Colon (tissue), 2 donors: ENCODE data around the gene DNAH6.
"Not testable (repeated sequence)": the region's sequence is repeated elsewhere in the genome, so short reads cannot be mapped to it uniquely, and the experiment has no call there.

ENCODE experiments used
- FAIRE-seq: peaks from 2 replicates; lab custom pipeline; 2012; peaks lifted over from hg19 to GRCh38; lab: Jason Lieb, UNC
- donor health status: control.
- donor health status: control.

DNAH6 gene

DNA sequence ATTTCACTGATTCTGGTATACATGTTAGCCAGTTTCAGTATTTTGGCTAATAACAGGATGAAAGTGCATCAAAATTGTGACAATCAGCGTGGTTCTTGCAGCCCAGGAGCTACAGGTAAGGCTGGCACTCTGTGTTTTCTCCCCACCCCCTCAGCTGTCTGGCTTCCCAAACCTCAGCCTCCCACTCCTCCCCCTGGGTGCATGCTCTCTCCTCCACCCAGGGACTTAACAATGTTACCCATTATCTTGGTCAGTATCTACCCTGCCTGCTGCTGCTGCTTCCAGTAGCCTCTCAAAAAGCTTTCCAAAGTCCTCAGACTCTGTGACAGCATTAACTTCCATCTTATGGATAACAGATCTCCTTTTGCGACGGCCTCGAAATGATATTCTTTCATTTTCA, 323.6 kb downstream of the DNAH6 start:
- no peak for FAIRE-seq

DNA sequence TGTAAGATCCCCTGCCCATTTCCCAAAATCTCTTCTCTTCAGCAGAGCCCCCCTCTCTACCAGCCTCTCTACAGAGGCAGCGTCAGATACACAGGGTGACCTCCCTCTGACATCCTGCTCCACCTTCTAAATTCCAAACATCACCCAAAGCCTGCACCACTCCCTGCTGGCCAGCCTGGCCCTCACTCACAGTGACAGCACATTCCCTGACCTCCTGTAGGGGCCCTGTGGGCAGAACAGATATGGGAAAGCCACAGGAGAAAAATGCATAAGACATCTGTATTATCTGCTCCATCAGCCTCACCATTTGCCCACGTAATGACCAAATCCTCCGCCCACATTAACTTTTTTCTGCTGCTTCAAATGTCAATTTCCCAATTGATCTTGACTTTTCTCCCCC, 324.0 kb downstream of the DNAH6 start:
- FAIRE-seq: no peak

DNA sequence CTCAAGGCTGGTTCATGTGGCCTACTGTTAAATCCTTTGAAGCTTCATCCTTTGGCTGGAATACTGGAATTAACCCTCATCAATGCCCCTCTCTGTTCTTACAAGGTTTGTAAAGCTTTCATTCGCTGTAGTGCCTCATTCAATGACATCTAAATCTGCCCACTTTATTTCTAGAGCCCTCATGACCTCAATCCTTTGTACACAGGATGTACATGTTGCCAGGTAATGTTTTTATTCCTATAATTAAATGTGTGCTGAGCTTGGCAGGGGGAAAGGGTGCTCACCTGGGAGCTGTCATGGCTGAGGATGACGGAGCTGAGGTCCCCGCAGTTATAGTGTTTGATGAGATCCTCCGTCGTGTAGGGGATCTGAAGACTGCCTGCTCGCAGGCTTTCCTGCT, 325.3 kb downstream of the DNAH6 start:
- FAIRE-seq: no peak

DNA sequence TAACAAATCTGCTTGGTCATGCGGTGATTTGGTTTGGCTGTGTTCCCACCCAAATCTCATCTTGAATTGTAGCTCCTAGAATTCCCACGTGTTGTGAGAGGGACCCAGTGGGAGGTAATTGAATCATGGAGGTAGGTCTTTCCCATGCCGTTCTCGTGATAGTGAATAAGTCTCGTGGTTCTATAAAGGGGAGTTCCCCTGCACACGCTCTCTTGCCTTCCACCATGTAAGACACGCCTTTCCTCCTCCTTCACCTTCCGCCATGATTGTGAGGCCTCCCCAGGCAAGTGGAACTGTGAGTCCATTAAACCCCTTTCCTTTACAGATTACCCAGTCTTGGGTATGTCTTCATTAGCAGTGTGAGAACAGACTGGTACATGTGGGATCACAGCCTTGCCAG, 327.8 kb downstream of the DNAH6 start:
- no peak for FAIRE-seq

DNA sequence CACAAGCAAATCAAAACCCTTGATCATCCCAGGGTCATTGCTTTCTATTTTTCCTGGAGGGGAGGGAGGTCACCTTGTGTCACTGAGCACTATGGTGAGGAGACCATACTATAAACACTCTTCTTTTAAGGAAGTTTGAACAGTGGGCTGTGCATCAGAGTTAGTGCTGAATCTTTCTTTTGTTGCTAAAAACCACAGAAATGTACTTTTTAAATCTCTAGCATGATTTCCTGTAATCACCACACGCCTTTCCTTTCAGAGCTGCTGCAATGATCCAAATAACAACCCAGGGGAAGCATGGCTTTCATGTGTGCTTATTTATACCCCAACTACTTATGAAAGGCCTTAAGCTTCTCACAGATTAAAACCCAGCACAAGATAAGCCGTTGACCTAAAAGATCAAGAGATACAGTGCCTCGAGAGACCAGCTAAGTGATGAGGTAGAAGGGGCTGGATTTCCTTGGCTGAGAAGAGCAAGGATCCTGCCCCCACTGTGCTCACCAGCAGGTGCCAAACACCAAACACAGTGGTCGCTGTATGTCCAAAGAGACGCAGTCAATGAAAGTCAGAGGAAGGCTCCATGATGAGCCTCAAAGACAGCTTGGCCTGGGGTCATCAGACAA, 329.9 kb downstream of the DNAH6 start:
- no peak for FAIRE-seq

DNA sequence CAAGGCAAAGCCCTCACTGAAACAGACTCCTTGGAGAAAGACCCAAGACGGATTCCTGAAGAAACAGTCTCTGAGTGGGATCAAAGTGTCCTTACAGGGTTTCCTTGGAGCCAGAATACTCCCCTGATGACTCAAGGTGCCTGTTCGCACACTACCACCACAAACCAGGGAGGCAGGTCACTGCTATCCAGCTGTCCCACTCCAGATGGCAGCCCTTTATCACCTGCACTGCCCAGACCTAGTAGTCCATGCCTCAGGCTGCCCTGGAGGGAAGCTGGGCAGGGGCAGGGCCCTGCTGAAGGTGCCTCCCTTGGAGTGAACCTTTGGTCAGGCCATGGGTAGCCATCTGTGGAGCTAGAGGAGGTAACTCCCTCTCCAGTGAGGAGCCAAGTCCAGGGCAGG, 330.4 kb downstream of the DNAH6 start:
- FAIRE-seq: no peak

DNA sequence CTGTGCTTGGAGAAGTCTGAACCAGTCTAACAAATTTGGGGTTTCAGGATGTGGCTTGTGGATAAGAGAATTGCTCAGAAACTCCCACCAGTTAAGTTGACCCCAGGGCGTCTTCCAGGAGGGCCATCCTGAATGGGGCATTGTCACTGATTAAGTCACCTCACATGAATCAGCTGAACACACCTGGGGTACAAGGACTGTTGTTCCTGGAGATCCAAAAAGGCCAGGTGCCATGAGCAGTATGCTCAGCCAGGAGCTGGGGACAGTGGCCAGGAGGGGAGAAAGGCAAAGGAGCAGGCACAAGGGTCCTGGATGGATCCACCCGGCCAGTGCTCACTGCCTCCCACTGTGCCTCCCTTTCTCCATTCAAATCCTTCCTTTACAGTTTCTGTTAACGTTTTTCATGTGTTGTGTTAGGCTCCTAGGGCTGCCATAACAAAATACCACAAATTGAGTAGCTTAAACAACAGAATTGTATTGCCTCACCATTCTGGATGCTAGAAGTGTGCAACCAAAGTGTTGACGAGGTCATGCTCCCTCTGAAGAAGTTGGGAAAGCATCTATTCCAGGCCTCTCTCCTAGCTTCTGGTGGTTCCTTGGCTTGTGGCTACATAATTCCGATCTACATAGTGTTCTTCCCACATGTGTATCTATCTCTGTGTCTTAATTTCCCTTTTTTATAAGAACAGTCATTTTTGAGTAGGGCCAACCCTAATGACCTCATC, 331.2 kb downstream of the DNAH6 start:
- no peak for FAIRE-seq

DNA sequence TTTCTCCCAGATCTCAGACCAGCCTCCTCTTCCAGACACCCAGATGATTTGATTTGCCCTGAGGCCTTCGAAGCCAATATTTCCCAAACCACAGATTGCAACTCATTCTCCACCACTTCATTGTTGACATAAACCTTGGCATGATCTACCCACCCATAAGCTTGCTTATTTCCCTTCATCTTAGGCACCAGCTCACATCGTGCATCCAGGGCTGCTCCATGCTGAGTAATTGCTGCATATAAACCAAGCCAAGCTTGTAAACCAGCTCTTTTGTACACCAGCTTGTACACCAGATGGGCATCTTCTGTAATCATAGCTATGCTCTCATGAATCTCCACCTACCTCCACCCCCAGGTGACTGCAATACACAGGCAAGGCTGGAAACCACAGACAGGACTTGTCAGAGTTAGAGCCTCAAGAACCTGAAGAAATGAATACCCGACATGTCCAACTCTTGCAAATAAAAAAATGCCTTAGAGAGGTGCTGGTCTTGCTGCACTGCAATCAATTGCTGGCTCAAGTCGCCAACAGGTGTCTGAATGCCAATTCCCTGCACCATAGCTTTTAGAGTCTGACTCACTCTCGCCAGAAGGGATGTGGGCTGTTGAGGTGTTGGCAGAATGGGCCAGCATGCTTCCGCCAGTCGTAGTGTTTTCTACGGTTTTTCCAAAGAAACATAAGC, 333.1 kb downstream of the DNAH6 start:
- FAIRE-seq: no peak

DNA sequence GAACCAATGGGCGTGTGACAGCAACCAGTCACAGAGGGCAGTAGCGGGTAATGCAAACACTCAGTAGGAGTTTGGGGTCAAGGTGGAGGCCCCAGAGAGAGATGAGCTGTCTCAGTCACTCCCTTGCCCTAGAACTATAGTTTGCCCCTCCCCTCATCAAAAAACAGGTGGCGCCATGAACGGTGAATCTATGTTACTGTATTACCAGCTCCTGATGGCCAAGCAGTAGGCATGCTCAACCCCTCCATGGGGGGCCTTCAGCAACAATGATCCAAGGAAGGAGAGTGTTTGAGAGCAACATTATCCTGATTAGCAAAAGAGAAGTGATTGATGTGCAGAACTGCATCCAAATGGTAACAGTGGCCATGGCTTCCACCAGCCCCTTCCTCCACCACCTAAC, 334.2 kb downstream of the DNAH6 start:
- no peak for FAIRE-seq

DNA sequence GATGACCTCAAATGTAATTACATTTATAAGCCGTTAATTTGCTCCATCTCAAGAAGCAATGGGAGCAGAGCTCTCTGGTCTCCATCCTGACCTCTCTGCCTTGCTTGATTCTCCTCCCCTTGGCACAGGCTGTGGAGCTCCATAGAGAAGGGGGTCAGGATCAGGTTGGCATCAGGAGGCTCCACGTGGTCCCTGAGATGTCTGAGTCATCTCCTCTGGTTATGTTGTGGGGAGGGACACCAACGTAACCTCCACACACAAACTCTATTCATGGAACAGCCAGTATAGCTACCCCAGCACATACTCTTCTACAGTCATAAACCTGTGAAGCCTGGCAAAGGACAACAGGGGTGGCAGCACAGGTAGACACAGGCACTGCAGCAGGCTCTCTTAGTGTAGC, 335.6 kb downstream of the DNAH6 start:
- FAIRE-seq: no peak

DNA sequence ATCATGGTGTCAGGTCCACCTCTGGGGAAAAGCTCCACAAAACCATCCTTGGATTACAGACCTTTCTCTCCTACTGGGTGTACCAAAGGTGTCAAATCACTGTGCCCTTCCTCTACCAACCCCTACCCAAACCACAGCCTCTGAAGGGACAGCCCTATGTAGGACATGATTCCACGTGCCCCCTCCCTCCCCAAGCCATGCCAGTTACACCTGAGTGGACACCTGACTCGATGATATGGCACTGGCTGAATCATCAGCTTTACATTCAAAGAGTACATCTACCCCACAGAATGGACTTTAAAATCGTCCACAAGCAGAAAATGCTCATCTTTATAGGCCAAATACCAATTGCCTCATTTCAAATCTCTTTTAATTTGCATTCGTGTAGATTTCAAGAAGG, 338.6 kb downstream of the DNAH6 start:
- no peak for FAIRE-seq

DNA sequence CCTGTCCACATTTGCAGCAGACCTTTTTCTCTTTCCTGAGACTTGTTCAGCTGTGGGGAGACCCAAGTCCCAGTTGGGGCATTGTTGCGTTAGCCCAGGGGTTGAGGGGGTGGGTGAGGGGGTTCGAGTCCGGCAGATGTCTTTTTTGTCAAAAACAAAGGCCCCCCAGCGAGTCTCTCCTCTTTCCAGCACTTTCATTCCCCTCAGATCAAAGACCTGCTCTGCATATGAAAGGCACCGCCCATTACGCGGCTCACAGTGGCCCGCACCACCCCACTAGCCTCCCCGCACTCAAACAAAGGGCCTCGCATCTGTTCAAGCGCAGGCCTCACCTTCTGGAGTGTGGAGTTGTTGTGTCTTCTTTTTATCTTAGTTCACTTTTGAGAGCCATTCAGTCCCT, 339.4 kb downstream of the DNAH6 start:
- no peak for FAIRE-seq

DNA sequence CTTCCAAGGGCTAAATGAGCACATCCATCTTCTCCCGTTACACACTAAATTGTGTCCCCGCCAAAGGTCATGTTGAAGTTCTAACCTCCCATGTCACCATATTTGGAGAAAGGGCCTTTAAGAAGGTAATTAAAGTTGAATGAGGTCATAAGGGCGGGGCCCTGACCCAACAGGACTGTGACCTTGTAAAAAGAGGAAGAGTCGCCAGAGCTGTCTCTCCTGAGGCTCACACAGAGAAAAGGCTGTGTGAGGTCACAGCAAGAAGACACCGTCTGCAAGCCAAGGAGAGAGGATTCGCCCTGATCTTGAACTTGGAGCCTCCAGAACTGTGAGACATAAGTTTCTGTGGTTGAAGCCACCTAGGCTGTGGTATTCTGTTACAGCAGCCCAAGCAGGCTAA, 340.5 kb downstream of the DNAH6 start:
- FAIRE-seq: no peak

DNA sequence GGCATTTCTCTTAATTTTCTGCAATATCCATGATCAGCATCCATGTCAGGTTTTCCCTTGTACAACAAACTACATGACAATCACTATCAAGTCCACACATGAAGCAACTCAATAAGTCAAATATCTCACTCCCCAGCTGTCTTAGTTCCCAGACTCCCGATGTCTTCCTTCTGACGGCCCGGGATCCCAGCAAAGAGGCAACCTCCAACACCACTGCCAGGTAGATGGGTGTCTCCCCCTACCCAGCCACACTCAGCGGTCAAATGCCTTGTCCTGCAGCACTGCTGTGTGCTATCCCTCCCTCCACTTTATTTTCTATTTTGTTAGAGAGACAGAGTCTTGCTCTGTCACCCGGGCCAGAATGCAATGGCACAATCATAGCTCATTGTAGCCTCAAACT, 341.3 kb downstream of the DNAH6 start:
- no peak for FAIRE-seq

DNA sequence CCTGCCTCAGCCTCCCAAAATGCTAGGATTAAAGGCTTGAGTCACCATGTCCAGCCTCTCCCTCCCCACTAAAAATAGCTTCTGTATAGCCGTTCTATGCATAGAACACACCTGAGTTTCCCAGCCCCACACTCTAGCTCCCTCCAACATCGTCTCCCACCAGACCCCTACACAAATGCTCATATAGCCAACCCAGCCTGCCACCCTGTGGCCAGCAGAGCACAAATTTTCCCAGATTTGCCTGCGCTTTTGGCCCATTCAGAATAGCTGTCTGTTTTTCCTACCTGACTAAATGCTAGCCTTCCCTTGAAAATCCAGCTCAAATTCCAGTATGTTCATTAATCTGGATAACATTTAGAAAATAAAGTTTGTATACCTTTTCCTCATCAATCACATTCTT, 341.8 kb downstream of the DNAH6 start:
- FAIRE-seq: no peak

DNA sequence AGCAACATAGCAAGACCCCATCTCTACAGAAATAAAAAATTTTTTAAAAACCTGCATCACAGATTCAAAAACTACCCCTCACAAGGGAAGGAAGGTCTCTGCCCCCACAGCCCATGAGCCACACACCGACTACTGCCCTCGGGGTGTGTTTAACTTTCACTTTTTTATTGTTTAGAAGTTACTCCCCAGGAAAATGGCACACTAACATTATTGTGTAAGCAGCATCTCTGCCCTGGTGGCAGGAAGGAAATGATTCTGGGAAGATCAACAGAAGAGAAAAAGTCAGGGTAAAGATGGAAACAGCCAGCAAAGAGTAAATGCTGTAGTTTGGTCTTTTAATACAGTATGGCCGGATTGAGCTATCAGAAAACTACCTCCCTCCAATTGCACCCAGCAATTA, 342.6 kb downstream of the DNAH6 start:
- no peak for FAIRE-seq

DNA sequence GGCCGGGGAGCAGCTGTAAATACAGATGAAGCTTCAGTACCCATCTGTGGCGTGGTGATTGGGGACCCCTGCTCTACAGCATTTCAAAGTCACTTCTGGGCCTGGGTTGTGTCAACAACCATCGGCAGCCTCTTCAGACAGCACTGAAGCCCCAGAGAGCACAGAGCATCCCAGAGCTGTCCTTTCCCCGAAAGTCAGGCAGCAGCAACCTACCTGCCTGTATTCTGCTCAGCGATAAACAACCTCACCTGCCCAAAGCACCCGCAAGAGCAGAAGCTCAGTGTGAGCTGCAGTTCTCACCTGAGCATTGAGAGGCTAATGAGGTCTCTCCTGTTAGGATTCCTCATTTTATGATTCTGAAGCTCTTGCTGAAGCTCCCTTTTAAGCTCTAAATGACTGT, 345.2 kb downstream of the DNAH6 start:
- FAIRE-seq: no peak

DNA sequence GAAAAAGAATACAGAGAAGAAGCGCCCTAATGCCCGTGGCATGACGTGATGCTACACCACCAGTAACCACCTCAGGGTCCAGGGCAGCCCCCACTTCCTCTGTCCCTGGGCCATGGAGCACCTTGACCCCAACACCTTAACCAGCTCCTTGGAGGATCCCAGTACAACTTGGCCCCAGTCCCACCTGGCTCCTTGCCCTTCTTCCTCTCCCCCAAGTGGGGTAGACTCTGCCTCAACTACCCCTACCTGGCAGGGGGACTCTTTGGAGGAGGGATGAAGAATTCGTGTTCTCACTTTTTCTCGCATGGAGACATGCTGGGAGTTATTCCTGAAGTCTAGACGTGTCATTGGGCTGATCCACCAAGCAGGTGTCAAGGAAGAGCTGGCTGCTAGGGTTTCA, 345.7 kb downstream of the DNAH6 start:
- no peak for FAIRE-seq

DNA sequence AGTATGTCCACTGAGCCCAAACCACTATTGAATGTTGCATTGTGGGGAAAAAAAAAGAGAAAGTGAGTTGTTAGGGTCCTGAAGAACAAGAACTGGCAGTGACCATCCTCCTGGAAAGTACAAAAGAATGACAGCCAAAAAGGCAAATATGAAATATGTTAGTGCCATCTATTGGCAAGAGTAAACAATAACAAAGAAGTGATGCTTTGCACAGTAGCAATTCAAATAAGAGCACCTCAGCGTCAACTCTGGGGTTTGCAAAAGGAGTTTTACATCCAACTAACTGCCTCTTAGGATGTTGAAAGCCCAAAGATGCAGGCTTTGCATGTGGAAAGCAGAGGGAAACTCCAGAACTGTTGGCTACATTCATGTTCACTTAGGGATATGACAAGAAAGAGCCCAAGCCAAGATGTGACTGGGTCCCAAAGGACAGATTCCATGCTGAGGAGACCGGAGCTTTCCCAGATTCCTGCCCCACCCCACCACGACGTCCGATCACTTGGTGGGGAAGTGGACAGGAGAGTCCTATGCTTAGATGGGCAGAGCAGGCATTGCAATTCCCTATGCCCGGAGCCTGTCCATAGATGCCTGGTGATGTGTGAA, 349.0 kb downstream of the DNAH6 start:
- FAIRE-seq: no peak

DNA sequence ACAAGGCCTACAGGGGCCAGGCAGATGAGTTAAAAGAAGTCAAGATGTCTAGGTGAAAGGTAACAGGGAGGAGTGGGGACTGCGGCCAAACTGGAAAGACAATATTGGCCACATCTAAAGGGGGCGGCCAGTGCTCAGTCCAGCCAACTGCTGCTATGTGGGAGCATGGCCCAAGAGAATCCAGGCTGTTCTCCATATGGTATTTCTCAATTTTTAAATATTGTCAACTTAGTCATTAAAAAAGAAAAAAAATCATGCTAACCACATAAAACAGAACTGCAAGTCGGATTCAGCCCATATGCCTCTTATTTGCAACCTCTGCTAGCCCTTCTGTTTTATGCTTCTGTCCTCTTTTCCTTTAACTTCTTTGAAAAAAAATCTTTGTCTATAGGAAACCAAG, 349.8 kb downstream of the DNAH6 start:
- FAIRE-seq: no peak

DNA sequence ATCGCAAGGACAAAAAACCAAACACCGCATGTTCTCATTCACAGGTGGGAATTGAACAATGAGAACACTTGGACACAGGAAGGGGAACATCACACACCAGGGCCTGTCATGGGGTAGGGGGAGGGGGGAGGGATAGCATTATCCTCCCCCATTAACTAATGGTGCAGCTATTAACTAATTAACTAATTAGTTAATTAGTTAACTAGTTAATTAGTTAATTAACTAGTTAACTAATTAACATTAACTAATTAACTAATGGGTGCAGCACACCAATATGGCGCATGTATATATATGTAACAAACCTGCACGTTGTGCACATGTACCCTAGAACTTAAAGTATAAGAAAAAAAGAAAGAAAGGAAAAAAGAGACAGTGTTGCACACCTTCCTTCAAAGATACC, 352.0 kb downstream of the DNAH6 start:
- FAIRE-seq: not testable (repeated sequence)
